CD4-positive, alpha-beta T cell treated with Interferon gamma for 1 hour (primary cell): ENCODE data around the gene NDUFAB1.
"Not testable (repeated sequence)": the region's sequence is repeated elsewhere in the genome, so short reads cannot be mapped to it uniquely, and the experiment has no call there.

Source experiments
- DNase-seq: peaks from one replicate; pipeline ENCODE4 v3.0.0-alpha.2; 2020

Gene NDUFAB1

GRCh38 chr16:23549938-23550337 is 46.2 kb downstream of the NDUFAB1 start:
- DNase-seq, result no peak

GRCh38 chr16:23544436-23544835 is 51.7 kb downstream of the NDUFAB1 start:
- no peak for DNase-seq

- DNase-seq, result not testable (repeated sequence)
These were observed 55.3 kb downstream of the NDUFAB1 start for GRCh38 chr16:23540817-23541178.

- no peak for DNase-seq
These were observed 55.9 kb downstream of the NDUFAB1 start for GRCh38 chr16:23539984-23540816.

- no peak for DNase-seq
These were observed 57.2 kb downstream of the NDUFAB1 start for GRCh38 chr16:23538919-23539278.

GRCh38 chr16:23537390-23537789 is 58.7 kb downstream of the NDUFAB1 start:
- no peak for DNase-seq

GRCh38 chr16:23535901-23536300 is 60.2 kb downstream of the NDUFAB1 start:
- no peak for DNase-seq

- no peak for DNase-seq
These were observed 61.0 kb downstream of the NDUFAB1 start for GRCh38 chr16:23534868-23535860.

- DNase-seq, result no peak
These were observed 63.7 kb downstream of the NDUFAB1 start for GRCh38 chr16:23532448-23532847.
